K562 (cell line): ENCODE results near the gene GH2. TPM values are rescaled to one million over a fixed set of nuclear protein-coding genes. Genes with fewer than 3 reads are reported as not detected.

Source experiments
- ATAC-seq: fragments of 200-7000 bp; cut with Tn5 transposase; 3 replicates; pipeline ENCODE4 v1.9.1; 2020; ENCODE audit warnings: moderate library complexity
- BruUV-seq: library from RNA; stranded (reverse); fragments of 400-500 nt; replicated peaks from 2 replicates; lab custom pipeline; 2021; lab: Mats Ljungman, UMichigan
- CTCF ChIA-PET: fragments of 300-600 bp; formaldehyde crosslinking; extraction: SDS; loops from one replicate; lab custom pipeline; 2021; ENCODE audit warnings: low intra/inter-chr PET ratio; lab: Yijun Ruan, JAX
- POLR2A ChIA-PET: fragments of 300-600, 350-650 bp; sonication (Branson Sonifier 250); formaldehyde crosslinking; extraction: SDS; loops from one replicate; lab custom pipeline; 2021; ENCODE audit warnings: antibody characterized with exemption, inconsistent platforms; lab: Yijun Ruan, JAX
- DNase-seq, 4 experiments: peaks; one replicate each; pipeline versions ENCODE4 v3.0.0 to v3.0.0-alpha.2; 2011 to 2018; ENCODE audit warnings: low spot score in 3 of 4, mixed read lengths in 3 of 4; ENCODE audit errors: extremely low read depth in 1 of 4
- FAIRE-seq: peaks from 2 replicates; lab custom pipeline; 2011; peaks lifted over from hg19 to GRCh38; lab: Jason Lieb, UNC
- H2AFZ ChIP-seq: 2 replicates; pipeline ENCODE4 v1.6.0; 2011; ENCODE audit warnings: low read depth, low read length, control low read depth, inconsistent platforms
- H3K27ac ChIP-seq: fragments of 200-600 bp; 3 replicates; pipeline ENCODE4 v1.8.0; 2011; ENCODE audit warnings: low read depth, mild to moderate bottlenecking, control low read depth, inconsistent platforms, low read length, moderate library complexity, mixed read lengths; ENCODE audit errors: extremely low read depth
- H3K27me3 ChIP-seq, 2 experiments: fragments of 300-600 bp in 1 of 2; 2 replicates in 1 of 2; 3 replicates in 1 of 2; pipeline versions ENCODE4 v1.6.0 to v1.8.0; 2011; ENCODE audit warnings: inconsistent platforms in 2 of 2, low read length in 2 of 2, mild to moderate bottlenecking in 1 of 2, mixed read lengths in 1 of 2, moderate library complexity in 1 of 2; ENCODE audit not compliant: control insufficient read depth in 2 of 2, insufficient read depth in 2 of 2
- H3K36me3 ChIP-seq: fragments of 300-600 bp; 3 replicates; pipeline ENCODE4 v1.8.0; 2011; ENCODE audit warnings: mild to moderate bottlenecking, low read length, inconsistent platforms; ENCODE audit not compliant: control insufficient read depth, insufficient read depth
- H3K4me1 ChIP-seq, 2 experiments: fragments of 200-600 bp in 1 of 2; replicated peaks in 1 of 2; 2 replicates in 1 of 2; 3 replicates in 1 of 2; pipeline versions ENCODE4 v1.5.1 to v1.8.0; 2011; ENCODE audit warnings: inconsistent platforms in 2 of 2, low read length in 2 of 2, mild to moderate bottlenecking in 1 of 2, mixed read lengths in 1 of 2, moderate library complexity in 1 of 2; ENCODE audit not compliant: control insufficient read depth in 2 of 2, insufficient read depth in 2 of 2
- H3K4me2 ChIP-seq: 2 replicates; pipeline ENCODE4 v1.6.1; 2011; ENCODE audit warnings: low read length, control low read depth, inconsistent platforms, mixed read lengths; ENCODE audit not compliant: insufficient read depth
- H3K4me3 ChIP-seq: fragments of 200-600 bp; sonication (generic), shearing (Covaris generic); 2 replicates; pipeline ENCODE4 v1.5.1; 2016; ENCODE audit warnings: control low read depth, inconsistent platforms
- H3K79me2 ChIP-seq: fragments of 200-600 bp; 3 replicates; pipeline ENCODE4 v1.8.0; 2011; ENCODE audit warnings: low read length, inconsistent platforms; ENCODE audit not compliant: control insufficient read depth, insufficient read depth
- H3K9ac ChIP-seq, 2 experiments: 2 replicates each; pipeline versions ENCODE4 v1.6.0 to v1.6.1; 2011; ENCODE audit warnings: low read depth in 2 of 2, low read length in 2 of 2, control low read depth in 1 of 2, inconsistent platforms in 1 of 2, mild to moderate bottlenecking in 1 of 2, mixed read lengths in 1 of 2; ENCODE audit not compliant: insufficient read depth in 1 of 2
- H3K9me1 ChIP-seq: one replicate; pipeline ENCODE4 v1.6.0; 2011; ENCODE audit warnings: inconsistent platforms, mild to moderate bottlenecking, low read length, moderate library complexity; ENCODE audit not compliant: control insufficient read depth, insufficient read depth
- H3K9me3 ChIP-seq: replicated peaks from 2 replicates; pipeline ENCODE4 v1.5.1; 2011; ENCODE audit warnings: low read depth, low read length, inconsistent platforms; ENCODE audit not compliant: control insufficient read depth, insufficient read depth
- H4K20me1 ChIP-seq: replicated peaks from 2 replicates; pipeline ENCODE4 v1.6.1; 2011; ENCODE audit warnings: low read length, inconsistent platforms, mixed read lengths; ENCODE audit not compliant: control insufficient read depth, insufficient read depth
- LARP7 ChIP-seq: fragments of 450-650 bp; IDR thresholded peaks from 2 replicates; pipeline ENCODE4 v1.6.1; 2016
- RBFOX2 ChIP-seq: fragments of 200-400 bp; formaldehyde crosslinking; IDR thresholded peaks from 2 replicates; pipeline ENCODE4 v1.6.1; 2017; ENCODE audit warnings: low read depth, mild to moderate bottlenecking, low read length, moderate library complexity
- RHOXF2B ChIP-seq: fragments of 250-450 bp; sonication (Bioruptor Pico); conservative IDR thresholded peaks from 2 replicates; pipeline ENCODE4 v1.5.1; 2021
- SUPT5H ChIP-seq: fragments of 450-650 bp; IDR thresholded peaks from 2 replicates; pipeline ENCODE4 v1.6.1; 2016
- ZNF146 ChIP-seq: IDR thresholded peaks from one replicate; pipeline ENCODE4 v1.6.1; 2018; ENCODE audit warnings: missing compliant biosample characterization; ENCODE audit not compliant: unreplicated experiment
- ZNF778 ChIP-seq: fragments of 450-650 bp; formaldehyde crosslinking; IDR thresholded peaks from 2 replicates; pipeline ENCODE4 v1.4.0; 2020; ENCODE audit warnings: mild to moderate bottlenecking, moderate library complexity
- WGBS: fragments of 100-300 bp; shearing (Covaris generic); methylation state at CpG from one replicate; pipeline ENCODE4 v1.1.6; 2016; ENCODE audit warnings: low coverage, mixed read lengths; ENCODE audit not compliant: insufficient coverage; ENCODE audit errors: missing lambda C conversion rate; 5-methylcytosine and 5-hydroxymethylcytosine counted together
- in situ Hi-C: fragments of 300-500 bp; cut with MboI; formaldehyde crosslinking; loops from 4 replicates; pipeline ENCODE4 v1.15.0; 2018; ENCODE audit warnings: inconsistent platforms, mixed read lengths
- intact Hi-C: fragments of 100-400 bp; cut with micrococcal nuclease; formaldehyde crosslinking; loops from 2 replicates; pipeline ENCODE4 v1.14.2; 2022
- polyA plus RNA-seq, 8 experiments: library from polyadenylated mRNA; depleted of rRNA in 4 of 8; stranded (reverse) in 5 of 8; unstranded in 3 of 8; fragments of >200 nt; fragmentation: Nextera tagmentation in 2 of 8; fragmentation: Illumina TruSeq in 1 of 8; extraction: Ambion mirVana in 2 of 8; extraction: Trizol in 1 of 8; gene quantifications; 2 replicates each; pipeline versions ENCODE4 v1.2.1 to v1.2.3, GENCODE V29; 2011 to 2014; ENCODE audit warnings: inconsistent platforms in 1 of 8, missing spikeins in 1 of 8
- total RNA-seq, 7 experiments: library from RNA; depleted of rRNA in 6 of 7; stranded (reverse); fragments of >200 nt in 6 of 7; fragmentation: Illumina TruSeq in 2 of 7; extraction: Trizol in 2 of 7; gene quantifications; 2 replicates each; pipeline versions ENCODE4 v1.2.1 to v1.2.3, GENCODE V29; 2011 to 2021; ENCODE audit warnings: low replicate concordance in 1 of 7
- TF ChIP-seq, protein P1 (sequence below): fragments of 250-450 bp; sonication (Bioruptor Pico); IDR thresholded peaks from 2 replicates; pipeline ENCODE4 v1.4.0; 2020; ENCODE audit warnings: mild to moderate bottlenecking, moderate library complexity, borderline replicate concordance

The GH2 gene
- total and polyA plus RNA-seq, 9 of the 15 experiments (the other 6 are each of a cell fraction or from before 2014, with no cell fraction given) = not detected

DNA sequence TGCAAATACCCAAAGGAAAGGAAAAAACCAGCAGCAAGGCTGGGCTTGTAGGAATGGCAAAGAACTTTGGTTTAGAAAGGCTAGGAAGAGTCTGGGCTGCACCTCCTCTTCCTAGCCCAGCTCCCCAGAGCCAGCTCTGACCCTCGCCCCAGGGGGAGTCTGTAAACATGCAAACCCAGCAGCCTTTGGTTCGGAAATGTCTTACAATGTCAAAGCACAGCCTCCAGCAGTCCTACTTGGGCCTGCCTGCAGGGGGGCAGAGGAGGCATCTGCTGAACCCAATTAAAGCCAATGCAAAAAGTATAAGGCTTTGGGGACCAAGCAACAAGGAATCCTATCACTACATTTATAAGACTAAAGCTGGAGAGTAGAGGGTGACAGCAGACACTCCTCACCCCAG, 49.3 kb downstream of the GH2 start:
- intact Hi-C loops = loop anchor here (10.0 kb wide), 1 partner anchor 138 kb away; no protein-coding TSS in a partner anchor
- ChIA-PET POLR2A (interaction anchor here (0.7 to 1.3 kb wide), 6 partner anchors 9 to 62 kb away, joined by 3 to 8 read pairs (median 4); partner anchors contain the start of genes CCDC47 and SMARCD2), CTCF (no interaction called here)
- ATAC-seq = no peak
- TF ChIP-seq RBFOX2 = peak; percentile 14; the same call in 1 of the 2 replicates
- peak; percentile 18; the same call in 1 of the 2 replicates for TF ChIP-seq SUPT5H
- no peak for TF ChIP-seq ZNF778
- no peak for TF ChIP-seq LARP7
- no peak for TF ChIP-seq ZNF146 (CRISPR knock-in tag)
- no peak for TF ChIP-seq RHOXF2B (CRISPR knock-in tag)
- TF ChIP-seq, protein P1, sequence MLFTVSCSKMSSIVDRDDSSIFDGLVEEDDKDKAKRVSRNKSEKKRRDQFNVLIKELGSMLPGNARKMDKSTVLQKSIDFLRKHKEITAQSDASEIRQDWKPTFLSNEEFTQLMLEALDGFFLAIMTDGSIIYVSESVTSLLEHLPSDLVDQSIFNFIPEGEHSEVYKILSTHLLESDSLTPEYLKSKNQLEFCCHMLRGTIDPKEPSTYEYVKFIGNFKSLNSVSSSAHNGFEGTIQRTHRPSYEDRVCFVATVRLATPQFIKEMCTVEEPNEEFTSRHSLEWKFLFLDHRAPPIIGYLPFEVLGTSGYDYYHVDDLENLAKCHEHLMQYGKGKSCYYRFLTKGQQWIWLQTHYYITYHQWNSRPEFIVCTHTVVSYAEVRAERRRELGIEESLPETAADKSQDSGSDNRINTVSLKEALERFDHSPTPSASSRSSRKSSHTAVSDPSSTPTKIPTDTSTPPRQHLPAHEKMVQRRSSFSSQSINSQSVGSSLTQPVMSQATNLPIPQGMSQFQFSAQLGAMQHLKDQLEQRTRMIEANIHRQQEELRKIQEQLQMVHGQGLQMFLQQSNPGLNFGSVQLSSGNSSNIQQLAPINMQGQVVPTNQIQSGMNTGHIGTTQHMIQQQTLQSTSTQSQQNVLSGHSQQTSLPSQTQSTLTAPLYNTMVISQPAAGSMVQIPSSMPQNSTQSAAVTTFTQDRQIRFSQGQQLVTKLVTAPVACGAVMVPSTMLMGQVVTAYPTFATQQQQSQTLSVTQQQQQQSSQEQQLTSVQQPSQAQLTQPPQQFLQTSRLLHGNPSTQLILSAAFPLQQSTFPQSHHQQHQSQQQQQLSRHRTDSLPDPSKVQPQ (CRISPR knock-in tag) = no peak
- Histone ChIP-seq H3K27ac (no peak overlapping the region; the same call in 2 of the 3 replicates), H3K79me2 (peaks cover 32% of the 10 kb centered on the region), H3K27me3 (no peaks in the 10 kb centered on the region), H3K4me2 (no peak overlapping the region), H4K20me1 (no peaks in the 10 kb centered on the region), H3K4me1 (peaks cover 11 to 12% of the 10 kb centered on the region in 2 experiments; a peak in 4 of 5 replicates), H3K9me1 (no peaks in the 10 kb centered on the region), H3K9ac (no peak overlapping the region), H3K36me3 (peaks cover 93% of the 10 kb centered on the region), H3K4me3 (no peak overlapping the region), H3K9me3 (no peaks in the 10 kb centered on the region), H2AFZ (no peak overlapping the region)
- WGBS = 92% methylated on average over 2 of the region's 2 CpGs
- FAIRE-seq = no peak
- DNase-seq = no peak
- in situ Hi-C loops = loop anchor here (25.0 kb wide), 1 partner anchor 395 kb away; the partner anchor contains the start of gene CYB561
- BruUV-seq = TSS peak; percentile 37
